ENCODE measurements around the gene LHFPL3.
"Not testable (repeated sequence)": the region's sequence is repeated elsewhere in the genome, so short reads cannot be mapped to it uniquely, and the experiment has no call there.

The LHFPL3 gene

GRCh38 chr7:104933521-104933988 lies 605.2 kb downstream of the LHFPL3 start:
- DNase-seq (ENCODE audit: low read depth) = no peak

GRCh38 chr7:104934665-104935064 lies 606.3 kb downstream of the LHFPL3 start:
- DNase-seq (ENCODE audit: low read depth) = no peak

DNA sequence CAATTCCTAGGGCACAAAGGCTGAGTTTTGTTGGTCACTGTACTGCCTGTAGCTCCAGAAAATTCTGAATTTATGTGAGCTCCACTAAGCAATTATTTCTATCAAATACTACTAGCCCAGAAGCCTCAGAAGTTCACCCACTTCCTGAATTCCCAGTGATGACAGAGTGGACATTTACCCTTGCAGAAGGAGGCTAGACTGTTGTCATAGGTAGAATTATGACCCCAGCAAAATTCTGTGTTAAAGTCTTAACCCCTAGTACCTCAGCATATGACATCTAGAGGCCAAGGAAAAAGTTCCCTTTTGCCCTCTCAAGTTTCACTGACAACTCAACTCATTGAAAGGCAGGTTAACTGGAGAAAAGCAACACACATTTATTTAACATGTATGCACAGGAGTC lies 606.9 kb downstream of the LHFPL3 start:
- no peak for DNase-seq (ENCODE audit: low read depth)

DNA sequence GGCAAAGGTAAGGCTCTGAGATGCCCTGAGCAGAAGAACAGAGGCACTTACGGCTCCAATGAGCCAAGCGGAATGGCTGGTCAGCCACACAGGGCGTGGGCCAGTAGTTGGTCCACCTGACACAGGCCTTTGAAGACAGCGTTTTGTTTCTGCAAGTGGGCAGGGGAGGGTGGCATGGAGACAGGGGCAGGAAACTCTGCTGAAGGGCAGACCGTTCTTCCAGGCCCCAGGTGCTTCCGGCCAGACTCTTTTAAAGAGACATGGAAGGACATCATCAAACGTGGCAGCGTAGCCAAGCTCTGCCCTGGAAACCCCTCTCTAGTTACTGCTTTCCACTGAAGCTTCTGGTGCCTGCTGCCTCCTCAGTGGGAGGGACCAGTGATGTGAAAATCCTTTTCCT lies 608.1 kb downstream of the LHFPL3 start:
- no peak for DNase-seq (ENCODE audit: low read depth)

- not testable (repeated sequence) for DNase-seq (ENCODE audit: low read depth)
Measured at GRCh38 chr7:104937489-104937888, 609.1 kb downstream of the LHFPL3 start.

DNA sequence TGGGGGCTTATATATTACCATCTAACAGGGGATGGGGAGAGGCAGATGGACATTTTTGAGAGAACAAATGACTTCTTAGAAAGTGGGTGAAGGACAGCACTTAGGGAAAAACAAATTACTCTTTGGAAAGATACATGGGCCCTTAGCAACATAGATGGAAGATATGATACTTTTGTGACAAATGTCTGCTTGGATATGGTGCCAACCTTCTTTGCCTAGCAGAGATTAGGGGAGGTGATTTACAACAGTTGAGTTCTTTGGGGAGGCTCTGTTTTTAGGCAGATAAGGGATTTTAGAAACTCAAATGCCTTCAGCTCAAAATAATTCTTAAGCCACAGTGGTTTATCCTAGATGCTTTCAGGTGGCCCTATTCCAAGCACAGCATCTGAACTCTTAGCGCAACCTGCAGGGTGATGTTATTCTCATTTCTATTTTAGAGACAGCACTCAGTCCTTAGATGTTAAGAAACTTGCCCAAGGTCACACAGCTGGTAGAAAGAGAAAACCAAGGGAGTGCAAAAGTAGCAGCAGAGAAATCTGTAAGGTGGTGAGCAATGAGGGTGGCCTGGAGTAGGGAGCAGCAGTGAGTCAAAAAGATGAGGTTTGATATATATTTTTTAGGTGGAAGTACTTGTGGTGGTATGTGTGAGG lies 610.5 kb downstream of the LHFPL3 start:
- DNase-seq (ENCODE audit: low read depth) = no peak

GRCh38 chr7:104940023-104940710 lies 611.8 kb downstream of the LHFPL3 start:
- DNase-seq (ENCODE audit: low read depth) = no peak

DNA sequence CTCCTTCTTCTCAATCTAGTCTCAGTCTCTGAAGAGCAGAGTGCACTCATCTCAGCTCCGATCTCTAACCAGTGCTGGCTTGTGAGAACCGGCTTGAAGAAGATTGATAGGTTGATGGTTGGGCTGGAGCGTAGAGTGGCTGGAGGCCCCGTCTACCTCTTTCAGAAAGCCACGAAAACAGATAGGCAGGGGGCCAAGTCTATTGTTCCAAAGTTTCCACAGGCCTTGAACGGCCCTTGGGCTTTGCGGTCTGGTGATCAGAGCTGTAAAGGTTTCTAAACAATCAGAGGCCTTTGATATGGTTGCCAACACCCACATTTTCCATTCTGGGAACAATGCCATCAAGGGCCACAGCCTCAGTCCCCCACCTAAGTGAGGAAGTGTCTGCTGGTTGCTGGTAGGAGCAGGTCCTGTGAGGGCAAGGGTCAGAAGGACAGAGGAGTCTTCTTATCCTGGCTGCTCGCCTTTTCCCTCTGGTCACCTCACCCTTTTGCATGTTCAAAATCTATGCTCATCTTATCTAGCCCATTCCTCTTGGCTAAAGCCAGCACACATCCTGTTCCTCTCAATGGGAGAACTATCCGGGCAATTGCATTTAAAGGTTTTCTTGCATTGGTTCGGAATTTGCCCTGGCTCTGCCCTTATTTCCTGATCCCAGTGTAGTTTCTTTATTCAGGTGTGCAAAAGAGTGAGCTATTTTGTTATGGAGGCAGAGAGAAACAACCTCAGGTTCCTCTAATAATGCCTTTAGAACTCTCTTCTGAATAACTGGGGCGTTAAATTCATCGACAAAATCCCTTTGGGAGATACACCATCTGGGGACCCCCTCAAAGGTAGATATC lies 615.3 kb downstream of the LHFPL3 start:
- peak; percentile 40 for DNase-seq (ENCODE audit: low read depth)

GRCh38 chr7:104945599-104945956 lies 617.2 kb downstream of the LHFPL3 start:
- no peak for DNase-seq (ENCODE audit: low read depth)

DNA sequence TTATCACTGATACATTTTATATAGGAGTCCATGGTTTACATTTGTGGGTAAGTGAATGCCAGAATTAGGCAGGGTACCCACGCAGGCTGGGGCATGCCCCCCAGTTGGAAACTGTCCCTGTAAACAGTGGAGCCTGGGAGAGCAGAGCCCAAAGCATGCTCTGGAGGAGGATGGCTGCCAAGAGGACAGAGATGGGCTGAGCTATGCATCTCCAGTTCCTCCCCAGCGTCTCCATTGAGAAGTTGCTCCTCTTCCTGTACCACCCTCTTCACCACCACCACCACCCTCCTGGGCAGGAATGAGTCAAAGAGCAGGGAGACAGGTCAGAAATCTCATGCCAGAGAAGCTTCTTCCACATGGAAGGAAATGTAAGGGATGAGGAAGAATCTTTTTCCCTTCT lies 617.9 kb downstream of the LHFPL3 start:
- DNase-seq (ENCODE audit: low read depth) = no peak

DNA sequence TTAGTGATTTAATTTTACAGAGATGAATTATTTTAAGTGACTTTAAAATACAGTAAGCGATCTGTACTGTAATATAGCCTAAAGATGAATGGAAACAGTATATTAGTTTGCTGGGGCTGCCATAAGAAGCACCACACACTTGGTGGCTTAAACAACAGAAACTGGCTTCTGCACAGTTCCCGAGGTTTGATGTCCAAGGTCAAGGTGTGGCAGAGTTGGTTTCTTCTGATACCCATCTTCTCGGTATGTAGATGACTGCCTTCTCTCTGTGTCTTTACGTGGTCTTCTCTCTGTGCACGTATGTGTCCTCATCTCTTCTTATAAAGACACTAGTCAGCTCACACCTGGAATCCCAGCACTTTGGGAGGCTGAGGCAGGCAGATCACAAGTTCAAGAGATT lies 621.6 kb downstream of the LHFPL3 start:
- no peak for DNase-seq (ENCODE audit: low read depth)

- no peak for DNase-seq (ENCODE audit: low read depth)
Measured at GRCh38 chr7:104950754-104951153, 622.4 kb downstream of the LHFPL3 start.

GRCh38 chr7:104951546-104951945 lies 623.1 kb downstream of the LHFPL3 start:
- DNase-seq (ENCODE audit: low read depth) = no peak

GRCh38 chr7:104955276-104955675 lies 626.9 kb downstream of the LHFPL3 start:
- no peak for DNase-seq (ENCODE audit: low read depth)

All from activated T-helper 9 cell treated with anti-CD3 and anti-CD28 coated beads, Interleukin-2, amount 50 U/mL, for 16 hours (primary cell).